Suppressor macrophage treated with lipopolysaccharide for 1 hour (primary cell): ENCODE results near the gene QPCTL.
"Not testable (repeated sequence)": the region's sequence is repeated elsewhere in the genome, so short reads cannot be mapped to it uniquely, and the experiment has no call there.

Experiments used
- DNase-seq, 3 donors: peaks; one replicate each; pipeline ENCODE4 v3.0.0-alpha.2; 2020 to 2022

Gene QPCTL

GRCh38 chr19:45677351-45678230 is 14.9 kb upstream of the QPCTL start:
- peak; percentile 56 to 70 (median 57) for DNase-seq

GRCh38 chr19:45681391-45682015 is 11.0 kb upstream of the QPCTL start:
- DNase-seq, result peak; percentile 80 to 88 (median 84)

GRCh38 chr19:45682117-45682516 is 10.3 kb upstream of the QPCTL start:
- DNase-seq, result no peak

GRCh38 chr19:45682908-45683307 is 9.6 kb upstream of the QPCTL start:
- no peak for DNase-seq

GRCh38 chr19:45685045-45685444 is 7.4 kb upstream of the QPCTL start:
- DNase-seq, result not testable (repeated sequence)

- DNase-seq, result no peak
These were observed 4.9 kb upstream of the QPCTL start for GRCh38 chr19:45687599-45687998.

GRCh38 chr19:45691516-45692186 is 815 bp upstream of the QPCTL start, which contains the start of gene SNRPD2:
Gene SNRPD2 (minus strand): TSS chr19:45691953. CDS start chr19:45691888, 65 bp downstream.
- peak; percentile 97 to 98 (median 98) for DNase-seq

GRCh38 chr19:45693106-45693788 is 781 bp downstream of the QPCTL start:
- DNase-seq, result peak; percentile 80 to 92 (median 83)

GRCh38 chr19:45701676-45702075 is 9.2 kb downstream of the QPCTL start:
- DNase-seq, result no peak

- no peak for DNase-seq
These were observed 12.6 kb downstream of the QPCTL start for GRCh38 chr19:45705115-45705514.

GRCh38 chr19:45705710-45706415 is 13.4 kb downstream of the QPCTL start:
- DNase-seq, result no peak

GRCh38 chr19:45710356-45711130 is 18.1 kb downstream of the QPCTL start:
- DNase-seq, result no peak

GRCh38 chr19:45711851-45712698 is 19.6 kb downstream of the QPCTL start:
- DNase-seq, result no peak

- DNase-seq, result peak in 1 of 3 donors; percentile 10
These were observed 20.2 kb downstream of the QPCTL start for GRCh38 chr19:45712699-45713067.

- no peak for DNase-seq
These were observed 20.7 kb downstream of the QPCTL start for GRCh38 chr19:45713141-45713540.

- DNase-seq, result no peak
These were observed 22.7 kb downstream of the QPCTL start for GRCh38 chr19:45715139-45715538.

GRCh38 chr19:45716359-45717130 is 24.1 kb downstream of the QPCTL start:
- no peak for DNase-seq

- DNase-seq, result peak; percentile 100
These were observed 24.9 kb downstream of the QPCTL start for GRCh38 chr19:45717131-45717982.
